ENCODE results near the gene ASH1L.
A peak's percentile ranks its signal among the peaks of the same experiment; 100 is the strongest.
"Not testable (repeated sequence)": the region's sequence is repeated elsewhere in the genome, so short reads cannot be mapped to it uniquely, and the experiment has no call there.

Gene ASH1L, protein sequence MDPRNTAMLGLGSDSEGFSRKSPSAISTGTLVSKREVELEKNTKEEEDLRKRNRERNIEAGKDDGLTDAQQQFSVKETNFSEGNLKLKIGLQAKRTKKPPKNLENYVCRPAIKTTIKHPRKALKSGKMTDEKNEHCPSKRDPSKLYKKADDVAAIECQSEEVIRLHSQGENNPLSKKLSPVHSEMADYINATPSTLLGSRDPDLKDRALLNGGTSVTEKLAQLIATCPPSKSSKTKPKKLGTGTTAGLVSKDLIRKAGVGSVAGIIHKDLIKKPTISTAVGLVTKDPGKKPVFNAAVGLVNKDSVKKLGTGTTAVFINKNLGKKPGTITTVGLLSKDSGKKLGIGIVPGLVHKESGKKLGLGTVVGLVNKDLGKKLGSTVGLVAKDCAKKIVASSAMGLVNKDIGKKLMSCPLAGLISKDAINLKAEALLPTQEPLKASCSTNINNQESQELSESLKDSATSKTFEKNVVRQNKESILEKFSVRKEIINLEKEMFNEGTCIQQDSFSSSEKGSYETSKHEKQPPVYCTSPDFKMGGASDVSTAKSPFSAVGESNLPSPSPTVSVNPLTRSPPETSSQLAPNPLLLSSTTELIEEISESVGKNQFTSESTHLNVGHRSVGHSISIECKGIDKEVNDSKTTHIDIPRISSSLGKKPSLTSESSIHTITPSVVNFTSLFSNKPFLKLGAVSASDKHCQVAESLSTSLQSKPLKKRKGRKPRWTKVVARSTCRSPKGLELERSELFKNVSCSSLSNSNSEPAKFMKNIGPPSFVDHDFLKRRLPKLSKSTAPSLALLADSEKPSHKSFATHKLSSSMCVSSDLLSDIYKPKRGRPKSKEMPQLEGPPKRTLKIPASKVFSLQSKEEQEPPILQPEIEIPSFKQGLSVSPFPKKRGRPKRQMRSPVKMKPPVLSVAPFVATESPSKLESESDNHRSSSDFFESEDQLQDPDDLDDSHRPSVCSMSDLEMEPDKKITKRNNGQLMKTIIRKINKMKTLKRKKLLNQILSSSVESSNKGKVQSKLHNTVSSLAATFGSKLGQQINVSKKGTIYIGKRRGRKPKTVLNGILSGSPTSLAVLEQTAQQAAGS (N-terminal part only)
- 118 to 341 (median 278) reads per million in 3 experiments for total RNA-seq

DNA sequence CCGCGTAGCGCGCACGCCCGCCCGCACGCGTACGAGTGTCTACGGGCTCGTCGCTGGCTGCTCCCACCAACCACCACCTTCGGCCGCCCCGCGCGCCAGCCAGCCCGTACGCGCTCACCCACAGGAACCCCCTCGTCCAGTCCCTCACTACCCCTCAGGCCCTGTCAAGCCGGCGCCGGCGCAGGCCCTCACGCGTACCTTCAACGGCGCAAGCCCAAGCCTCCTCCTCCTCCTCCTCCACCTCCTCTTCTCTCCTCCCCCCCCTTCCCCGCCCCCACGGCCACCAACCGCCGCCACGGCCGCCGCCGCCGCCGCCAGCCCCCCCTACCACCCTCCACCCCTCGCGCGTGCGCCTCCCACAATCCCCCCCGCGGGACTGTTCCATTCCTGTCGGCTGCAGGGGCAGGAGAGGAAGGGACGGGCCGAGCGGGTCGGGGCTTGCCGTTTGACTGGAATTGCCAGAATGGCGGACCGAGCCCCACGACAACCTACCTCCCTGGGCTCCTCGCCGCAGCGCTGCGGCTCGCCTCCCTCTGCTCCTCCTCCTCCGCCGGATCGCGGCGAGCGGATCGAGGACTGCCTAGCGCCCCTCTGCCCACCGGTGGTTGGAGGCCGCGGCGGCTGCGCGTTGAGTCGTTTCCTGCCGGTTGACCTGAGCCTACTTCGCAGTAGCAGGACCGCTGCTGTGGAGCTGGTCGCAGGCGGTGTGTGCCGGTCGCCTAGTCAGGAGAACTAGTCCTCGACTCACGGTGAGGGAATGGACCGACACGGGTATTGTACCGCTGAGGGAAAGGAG, at the start of gene ASH1L:
TSS of gene ASH1L (minus strand) at position 223 of the 796 bp plus-strand sequence. CDS start 41,284 bp downstream, outside the sequence.
- peak; percentile 88 for DNase-seq

DNA sequence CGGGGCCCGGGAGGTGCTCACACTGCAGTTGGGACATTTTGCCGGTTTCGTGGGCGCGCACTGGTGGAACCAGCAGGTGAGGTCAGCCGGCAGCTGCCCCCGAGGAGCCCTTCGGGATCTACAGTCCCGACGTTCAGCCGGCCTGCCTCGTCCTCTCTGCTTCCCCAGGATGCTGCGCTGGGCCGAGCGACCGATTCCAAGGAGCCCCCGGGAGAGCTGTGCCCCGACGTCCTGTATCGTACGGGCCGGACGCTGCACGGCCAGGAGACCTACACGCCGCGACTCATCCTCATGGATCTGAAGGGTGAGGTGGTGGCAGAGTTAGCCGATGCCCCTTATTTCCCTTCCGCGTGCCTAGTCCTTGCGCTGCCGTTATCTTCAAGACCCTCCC, 47.6 kb upstream of the ASH1L start:
- DNase-seq = not testable (repeated sequence)

DNA sequence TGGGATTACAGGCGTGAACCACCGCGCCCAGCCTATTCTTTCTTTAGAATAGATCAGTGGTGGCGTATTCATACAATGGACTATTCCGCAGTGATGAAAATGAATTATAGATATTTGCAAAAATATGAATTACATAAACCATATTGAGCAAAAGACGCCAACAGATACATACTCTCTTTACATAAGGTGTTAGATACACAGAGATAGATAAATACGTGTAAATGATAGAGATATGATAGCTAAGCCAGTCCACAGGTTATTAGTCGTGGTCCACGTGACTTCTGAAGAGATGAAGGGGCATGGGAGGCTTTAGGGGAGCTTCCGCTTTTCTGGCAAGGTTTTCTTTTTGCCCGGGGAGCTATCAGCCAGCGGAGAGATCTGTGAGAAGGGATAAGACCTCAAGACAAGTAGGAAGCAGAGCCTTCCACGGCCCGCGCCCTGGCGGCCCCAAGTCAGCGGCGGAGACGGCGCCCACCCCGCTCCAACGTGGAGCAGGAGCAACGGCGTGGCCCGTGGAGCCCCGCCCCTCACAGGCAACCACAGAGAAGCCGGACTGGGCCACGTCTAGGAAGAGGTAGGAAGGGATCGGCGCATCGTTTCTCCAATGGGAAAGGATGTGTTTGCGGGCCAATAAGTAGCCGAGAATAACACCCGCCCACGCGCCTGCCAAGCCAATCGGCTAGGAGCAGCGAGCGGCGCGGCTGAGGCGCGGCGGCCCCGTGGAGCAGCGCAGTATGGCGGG, 47.1 kb upstream of the ASH1L start, which contains the start of gene MSTO1:
TSS of gene MSTO1 (plus strand) at position 704 of the 742 bp plus-strand sequence. CDS start at position 735, 31 bp downstream.
- DNase-seq = peak; percentile 93

DNA sequence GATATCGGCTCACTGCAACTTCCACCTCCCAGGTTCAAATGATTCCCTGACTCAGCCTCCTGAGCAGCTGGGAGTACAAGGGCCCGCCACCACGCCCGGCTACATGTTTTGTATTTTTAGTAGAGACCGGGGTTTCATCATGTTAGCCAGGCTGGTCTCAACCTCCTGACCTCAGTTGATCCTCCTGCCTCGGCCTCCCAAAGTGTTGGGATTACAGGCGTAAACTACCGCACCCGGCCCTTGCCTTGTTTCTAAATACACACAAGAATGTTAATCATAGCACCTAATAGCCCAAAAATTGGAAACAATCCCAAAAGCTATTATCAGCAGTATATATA, 46.3 kb upstream of the ASH1L start:
- no peak for DNase-seq

DNA sequence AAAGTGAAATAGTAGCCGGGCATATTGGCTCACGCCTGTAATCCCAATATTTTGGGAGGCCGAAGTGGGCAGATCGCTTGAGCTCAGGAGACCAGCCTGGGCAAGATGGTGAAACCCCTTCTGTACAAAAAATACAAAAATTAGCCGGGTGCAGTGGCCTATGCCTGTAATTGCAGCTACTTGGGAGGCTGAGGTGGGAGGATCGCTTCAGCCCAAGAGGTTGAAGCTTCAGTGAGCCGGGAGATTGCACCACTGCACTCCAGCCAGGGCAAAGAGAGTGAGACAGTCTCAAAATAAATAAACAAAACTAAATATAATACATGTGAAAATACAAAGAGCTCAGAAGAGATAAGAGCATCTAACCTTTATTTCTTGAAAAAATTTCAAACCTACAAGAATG, 45.1 kb upstream of the ASH1L start:
- DNase-seq = no peak

DNA sequence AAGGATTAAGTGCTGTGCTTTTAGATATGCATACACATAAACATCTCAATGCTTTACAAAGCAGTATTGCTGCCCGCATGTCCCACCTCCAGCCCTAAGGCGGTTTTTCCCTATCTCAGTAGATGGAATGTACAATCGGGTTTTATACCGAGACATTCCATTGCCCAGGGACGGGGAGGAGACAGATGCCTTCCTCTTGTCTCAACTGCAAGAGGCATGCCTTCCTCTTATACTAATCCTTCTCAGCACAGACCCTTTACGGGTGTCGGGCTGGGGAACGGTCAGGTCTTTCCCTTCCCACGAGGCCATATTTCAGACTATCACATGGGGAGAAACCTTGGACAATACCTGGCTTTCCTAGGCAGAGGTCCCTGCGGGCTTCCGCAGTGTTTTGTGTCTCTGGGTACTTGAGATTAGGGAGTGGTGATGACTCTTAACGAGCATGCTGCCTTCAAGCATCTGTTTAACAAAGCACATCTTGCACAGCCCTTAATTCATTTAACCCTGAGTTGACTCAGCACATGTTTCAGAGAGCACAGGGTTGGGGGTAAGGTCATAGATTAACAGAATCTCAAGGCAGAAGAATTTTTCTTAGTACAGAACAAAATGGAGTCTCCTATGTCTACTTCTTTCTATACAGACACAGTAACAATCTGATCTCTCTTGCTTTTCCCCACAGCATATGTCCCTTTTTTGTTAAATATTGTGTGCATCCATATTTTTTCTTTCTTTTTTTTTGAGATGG, 37.4 kb upstream of the ASH1L start:
- not testable (repeated sequence) for DNase-seq

DNA sequence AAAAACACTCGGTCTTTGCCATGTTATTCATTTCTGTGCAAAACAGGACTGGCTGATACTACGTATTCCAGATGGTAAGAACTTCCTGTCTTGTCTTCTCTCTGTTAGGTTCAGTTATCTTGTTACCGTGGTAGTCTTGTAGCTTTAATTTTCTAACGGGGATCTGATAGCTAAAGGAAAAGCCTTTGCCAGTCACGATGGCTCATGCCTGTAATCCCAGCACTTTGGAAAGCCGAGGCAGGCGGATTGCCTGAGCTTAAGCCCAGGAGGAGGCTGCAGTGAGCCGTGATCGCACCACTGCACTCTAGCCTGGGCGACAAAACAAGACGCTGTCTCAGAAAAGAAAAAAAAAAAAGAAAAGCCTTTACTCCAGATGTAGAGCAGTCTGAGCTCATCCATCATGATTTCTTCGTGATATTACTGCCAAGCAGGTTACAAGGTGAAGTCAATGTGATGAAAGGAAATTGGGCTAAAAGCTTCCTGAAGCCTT, 36.3 kb upstream of the ASH1L start:
- peak; percentile 9 for DNase-seq

DNA sequence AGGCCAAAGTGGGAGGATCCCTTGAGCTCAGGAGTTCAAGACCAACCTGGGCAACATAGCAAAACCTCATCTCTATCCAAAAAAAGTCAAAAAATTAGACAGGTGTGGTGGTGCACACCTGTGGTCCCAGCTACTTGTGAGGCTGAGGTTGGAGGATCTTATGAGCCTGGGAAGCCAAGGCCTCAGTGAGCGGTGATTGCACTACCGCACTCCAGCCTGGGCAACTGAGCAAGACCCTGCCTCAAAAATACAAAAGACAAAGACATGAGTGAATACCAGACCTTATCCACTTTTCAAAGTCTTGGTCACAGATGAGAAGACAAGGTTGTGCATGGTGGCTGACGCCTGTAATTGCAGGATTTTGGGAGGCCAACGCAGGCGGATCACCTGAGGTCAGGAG, 34.3 kb upstream of the ASH1L start:
- no peak for DNase-seq

DNA sequence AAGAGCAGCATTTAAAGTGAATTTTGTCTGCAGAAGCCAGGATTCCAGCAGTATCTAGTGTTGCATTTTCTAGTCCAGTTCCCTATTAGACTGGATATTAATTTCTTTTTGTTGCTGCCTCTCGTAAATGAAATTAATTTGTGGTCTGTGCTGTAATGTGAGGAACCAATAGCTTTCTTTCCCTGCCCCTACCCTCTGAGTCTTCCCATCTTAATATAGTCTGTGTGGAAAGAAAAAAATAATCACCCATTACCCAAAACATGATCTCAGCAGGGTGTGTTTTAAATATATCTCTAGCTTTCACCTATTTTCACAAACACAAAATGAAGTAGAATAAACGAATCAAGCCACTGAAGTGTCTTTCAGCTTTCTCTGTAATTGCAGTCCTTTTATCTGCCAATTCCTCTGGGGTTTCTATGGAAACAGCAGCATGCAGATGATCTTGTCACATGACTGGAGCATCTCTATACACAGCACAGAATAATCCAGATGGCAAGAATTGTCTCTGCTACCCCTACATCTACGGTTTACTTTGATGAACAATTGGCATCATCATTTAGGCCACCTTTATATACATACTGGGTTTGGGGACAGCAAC, 33.4 kb upstream of the ASH1L start:
- DNase-seq = not testable (repeated sequence)

DNA sequence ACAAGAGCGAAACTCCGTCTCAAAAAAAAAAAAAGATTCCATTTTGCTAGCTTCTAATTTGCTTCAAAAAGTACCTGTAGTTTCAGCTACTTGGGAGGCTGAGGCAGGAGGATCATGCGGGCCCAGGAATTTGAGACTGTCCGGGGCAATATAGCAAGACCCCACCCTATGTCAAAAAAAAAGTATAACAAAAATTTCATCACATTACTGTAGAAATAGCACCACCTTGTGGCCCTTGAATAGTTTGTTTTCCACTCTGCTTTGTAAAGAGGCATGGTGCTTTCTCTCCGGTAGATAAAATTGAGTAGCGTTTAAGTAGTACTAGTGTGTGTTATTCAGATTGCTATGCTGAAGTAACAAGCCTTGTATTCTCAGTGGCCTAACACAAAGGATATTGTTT, 29.2 kb upstream of the ASH1L start:
- DNase-seq = peak; percentile 56

DNA sequence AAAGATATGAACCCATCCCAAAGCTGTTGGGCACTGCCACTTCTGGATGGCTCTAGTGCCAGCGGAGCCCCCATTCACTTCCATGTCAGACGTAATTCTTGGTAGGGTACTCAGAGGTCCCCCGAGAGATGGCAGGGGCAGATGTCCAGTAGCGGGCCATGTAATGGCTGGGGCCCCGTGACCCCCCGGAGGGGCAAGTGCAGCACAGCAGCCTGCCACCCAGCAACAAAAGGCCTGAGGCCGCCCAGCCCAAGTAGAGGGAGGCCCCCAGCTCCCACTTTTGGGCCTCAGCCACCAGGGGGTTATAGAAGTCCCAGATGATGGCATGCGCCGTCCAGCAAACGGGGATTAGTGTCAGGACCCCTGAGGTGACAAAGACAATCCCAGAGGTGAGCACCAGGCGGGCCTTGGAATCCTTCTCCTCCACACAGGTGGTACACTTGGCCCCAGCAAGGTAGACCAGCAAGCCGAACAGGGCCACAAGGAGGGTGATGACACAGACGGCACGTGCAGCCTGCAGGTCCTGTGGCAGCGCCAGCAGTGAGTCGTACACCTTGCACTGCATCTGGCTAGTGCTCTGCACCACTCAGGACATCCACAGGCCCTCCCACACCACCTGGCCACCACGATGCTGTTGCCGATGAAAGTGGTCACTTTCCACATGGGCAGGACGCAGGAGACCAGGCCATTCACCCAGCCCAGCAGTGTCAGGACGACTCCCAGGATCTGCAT, 28.1 kb upstream of the ASH1L start:
- not testable (repeated sequence) for DNase-seq

DNA sequence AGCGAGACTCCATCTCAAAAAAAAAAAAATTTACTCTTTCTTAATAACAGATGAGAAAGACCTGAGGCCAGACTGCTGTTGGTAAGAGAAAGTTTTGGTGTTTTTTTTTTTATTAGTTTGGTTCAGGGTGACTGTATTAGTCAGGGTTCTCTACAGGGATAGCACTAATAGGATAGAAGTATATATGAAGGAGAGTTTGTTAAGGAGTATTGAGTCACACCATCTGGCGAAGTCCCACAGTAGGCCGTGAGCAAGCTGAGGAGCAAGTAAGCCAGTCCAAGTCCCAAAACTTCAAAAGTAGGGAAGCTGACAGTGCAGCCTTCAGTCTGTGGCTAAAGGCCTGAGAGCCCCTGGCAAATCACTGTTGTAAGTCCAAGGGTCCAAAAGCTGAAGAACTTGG, 26.7 kb upstream of the ASH1L start:
- DNase-seq = not testable (repeated sequence)

DNA sequence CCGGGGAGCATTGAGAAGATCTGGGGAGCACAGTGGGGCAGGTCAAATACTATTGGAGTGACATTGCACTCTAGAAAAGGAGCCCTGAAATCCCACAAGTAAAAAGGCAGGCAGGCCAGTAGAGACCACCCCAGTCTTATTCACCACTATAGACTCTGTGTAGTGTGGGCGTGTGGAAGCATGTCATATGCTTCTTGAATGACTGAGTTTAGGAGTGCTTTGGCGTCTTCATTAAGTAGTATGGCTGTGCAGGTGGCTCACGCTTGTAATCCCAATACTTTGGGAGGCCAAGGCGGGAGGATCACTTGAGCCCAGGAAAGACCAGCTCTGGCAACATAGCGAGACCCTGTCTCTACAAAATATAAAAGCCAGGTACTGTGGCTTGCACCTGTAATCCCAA, 21.2 kb upstream of the ASH1L start:
- not testable (repeated sequence) for DNase-seq

DNA sequence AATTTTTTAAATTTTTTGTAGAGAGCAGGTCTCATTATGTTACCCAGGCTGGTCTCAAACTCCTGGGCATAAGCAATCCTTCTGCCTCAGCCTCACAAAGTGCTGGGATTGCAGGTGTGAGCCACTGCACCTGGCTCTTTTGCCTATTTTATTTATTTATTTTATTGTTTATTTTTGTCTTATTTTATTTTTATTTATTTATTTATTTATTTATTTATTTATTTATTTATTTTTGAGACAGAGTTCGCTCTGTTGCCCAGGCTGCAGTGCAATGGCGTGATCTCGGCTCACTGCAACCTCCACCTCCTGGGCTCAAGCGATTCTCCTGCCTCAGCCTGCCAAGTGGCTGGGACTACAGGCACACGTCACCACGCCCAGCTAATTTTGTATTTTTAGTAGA, 13.0 kb upstream of the ASH1L start:
- DNase-seq = not testable (repeated sequence)

DNA sequence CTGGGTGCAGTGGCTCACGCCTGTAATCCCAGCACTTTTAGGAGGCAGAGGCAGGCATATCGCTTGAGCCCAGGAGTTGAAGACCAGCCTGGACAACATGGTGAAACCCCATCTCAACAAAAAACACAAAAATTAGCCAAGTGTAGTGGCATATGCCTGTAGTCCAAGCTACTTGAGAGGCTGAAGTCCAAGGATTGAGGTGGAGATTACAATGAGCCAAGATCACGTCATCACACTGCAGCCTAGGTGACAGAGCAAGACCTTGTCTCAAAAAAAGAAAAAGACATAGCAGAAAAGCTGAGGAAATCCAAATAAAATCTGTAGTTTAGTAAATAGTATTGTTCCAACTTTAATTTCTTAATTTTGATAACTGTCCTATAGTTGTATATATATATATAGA, 11.5 kb upstream of the ASH1L start:
- no peak for DNase-seq

DNA sequence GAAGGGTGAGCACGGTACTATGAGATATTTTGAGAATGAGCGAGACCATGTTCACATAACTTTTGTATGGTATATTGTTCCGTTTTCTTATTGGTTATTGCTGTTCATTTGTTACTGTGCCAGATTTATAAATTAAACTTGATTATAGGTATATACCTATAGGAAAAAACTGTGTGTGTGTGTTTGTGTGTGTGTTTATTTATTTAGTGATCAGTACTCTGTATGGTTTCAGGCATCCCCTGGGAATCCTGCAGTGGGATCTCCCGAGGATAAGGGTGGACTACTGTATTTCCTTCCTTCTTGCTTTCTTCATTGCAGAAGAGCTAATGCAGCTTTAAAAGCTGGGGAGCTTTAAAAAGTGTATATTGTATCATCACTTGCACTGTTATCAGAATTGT, 8.0 kb upstream of the ASH1L start:
- no peak for DNase-seq

DNA sequence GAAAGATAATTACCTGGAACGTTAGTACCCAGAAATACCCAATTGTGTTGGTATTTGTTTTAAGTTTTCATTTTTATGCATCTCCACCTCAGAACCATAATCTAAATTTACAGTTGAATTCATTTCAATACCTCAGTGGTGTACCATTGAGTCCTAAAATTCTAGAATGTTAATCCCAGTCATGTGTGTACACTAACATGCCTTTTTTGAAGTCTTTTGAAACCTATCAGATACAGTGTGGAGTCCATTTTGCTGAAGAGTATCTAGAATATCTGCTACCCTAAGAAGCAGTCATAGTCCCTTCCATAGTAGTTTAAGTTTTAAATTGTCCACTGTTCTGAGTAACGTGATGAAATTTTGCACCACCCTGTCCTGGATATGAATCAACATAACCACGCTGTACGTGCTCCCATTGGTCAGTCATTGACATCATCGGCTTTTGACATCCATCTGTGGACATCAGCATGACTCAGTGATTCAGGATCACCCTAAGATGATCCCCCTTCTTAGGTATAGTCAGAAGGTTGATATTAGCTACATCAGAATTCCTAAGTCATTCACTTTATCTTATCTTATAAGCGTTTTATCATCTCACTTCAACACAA, 7.5 kb upstream of the ASH1L start:
- no peak for DNase-seq

DNA sequence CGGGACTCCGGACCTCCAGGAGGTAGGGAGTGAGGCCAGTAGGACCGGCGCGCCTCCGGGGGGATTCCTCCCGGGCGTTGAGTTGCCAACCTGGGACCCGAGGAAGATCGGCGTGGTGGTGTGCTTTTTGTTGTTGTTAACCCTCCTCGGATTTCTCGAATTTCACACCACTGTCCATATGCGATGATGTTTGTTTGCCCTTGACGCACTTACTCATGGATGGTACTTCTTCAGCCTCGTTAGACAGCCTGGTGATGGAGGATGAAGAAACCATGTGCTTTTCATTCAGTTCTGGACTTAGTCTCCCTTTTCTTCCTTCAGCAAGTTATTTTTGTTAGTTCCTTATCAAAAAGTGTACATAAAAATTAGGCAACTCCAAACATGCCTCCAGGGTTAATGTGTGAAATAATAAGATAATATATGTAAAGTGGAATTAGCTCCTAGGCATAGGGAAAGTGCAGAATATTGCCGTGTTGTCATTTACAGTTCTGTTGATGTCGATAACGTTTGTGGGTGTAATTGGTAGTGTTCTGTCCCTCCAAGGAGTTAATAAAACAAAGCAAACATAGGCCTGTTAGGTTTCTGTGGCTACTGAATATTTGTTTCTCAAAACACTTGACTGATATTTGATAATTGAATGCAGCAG, 897 bp upstream of the ASH1L start:
- DNase-seq = not testable (repeated sequence)
